ELF-1 (cell line): Measurements from ENCODE around the gene SERPINA7.
"Not testable (repeated sequence)": the region's sequence is repeated elsewhere in the genome, so short reads cannot be mapped to it uniquely, and the experiment has no call there.

ENCODE experiments used
- DNase-seq: peaks from one replicate; pipeline ENCODE4 v3.0.0-alpha.2; 2016; ENCODE audit warnings: low read depth, low spot score

The SERPINA7 gene

DNA sequence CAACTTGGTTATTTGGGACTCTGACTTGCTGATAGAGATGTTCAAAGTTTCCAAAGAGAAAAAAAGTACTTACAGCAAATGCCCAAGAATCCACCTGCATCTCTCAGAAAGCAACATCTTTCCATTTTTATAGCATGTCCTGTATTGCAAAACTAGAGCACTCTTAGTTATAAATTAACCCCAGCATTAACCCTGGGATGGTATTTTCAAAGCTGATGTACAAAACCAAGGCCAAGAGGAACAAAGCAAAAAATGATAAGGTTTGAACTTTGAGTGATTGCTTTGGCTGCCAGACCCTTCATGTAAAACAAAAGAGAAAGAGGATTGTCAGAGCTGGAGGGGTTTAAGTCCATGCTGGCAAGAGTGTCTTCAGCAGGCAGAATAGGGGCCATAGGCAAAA, at the start of gene SERPINA7:
Gene SERPINA7 (minus strand): TSS at position 103 of the 400 bp plus-strand sequence. CDS start 1,669 bp downstream, outside the sequence.
- DNase-seq = no peak

DNA sequence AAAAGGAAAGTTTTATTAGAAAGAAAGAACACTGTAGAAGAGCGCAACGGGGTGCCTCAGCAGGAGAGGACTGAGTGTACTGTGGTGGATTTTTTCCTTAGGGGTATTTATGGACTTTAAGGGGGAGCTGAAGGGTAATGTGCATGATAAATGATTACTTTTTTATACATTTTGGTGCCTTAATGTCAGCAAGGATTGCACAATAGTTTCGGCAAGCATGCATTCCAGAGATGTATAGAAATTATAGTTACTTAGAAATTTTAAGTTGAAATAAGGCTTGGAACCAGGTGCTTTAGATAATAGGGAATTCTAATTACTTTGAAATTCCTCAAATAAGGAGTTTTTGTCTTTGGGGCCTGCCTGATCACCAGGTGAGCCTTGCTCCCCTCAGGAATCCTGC, 30.5 kb upstream of the SERPINA7 start:
- DNase-seq = no peak

DNA sequence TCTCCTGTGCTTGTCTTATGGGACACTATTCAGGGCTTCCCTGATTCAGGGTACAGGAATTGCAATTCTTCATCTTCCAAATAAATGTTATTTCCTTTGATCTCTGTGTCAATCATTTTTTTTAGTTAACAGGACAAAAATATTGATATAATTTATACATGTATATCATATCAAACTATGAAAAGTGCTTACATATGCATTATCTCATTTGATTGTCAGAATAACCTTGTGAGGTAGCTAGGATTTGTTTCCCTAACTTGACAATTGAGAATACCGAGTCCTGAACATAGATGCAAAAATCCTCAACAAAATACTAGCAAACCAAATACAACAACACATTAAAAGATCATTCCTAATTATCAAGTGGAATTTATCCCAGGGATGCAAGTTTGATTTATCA, 11.5 kb upstream of the SERPINA7 start:
- DNase-seq = no peak

GRCh38 chrX:106042296-106042695, 3.8 kb upstream of the SERPINA7 start:
- no peak for DNase-seq

DNA sequence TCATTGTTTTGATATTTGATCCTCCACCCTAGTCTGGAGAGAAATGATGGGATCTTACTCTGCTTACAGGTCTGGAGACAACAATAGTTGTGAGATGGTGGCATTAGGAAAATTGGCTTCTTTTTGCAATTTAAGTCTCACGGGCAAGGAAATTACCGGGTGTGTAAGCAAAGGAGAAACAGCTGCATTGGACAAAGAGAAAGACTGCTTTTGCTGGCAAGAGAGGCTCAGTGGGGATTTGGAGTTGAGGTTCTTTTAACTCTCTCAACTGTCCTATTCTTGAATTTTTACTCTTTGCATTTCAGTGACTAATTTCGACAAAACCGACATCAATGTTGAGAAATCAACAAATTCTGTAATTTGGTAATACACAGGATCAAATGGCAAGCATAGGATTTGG, 2.3 kb upstream of the SERPINA7 start:
- DNase-seq = no peak

- DNase-seq = peak; percentile 22
These were observed 1.4 kb upstream of the SERPINA7 start for GRCh38 chrX:106039920-106040319.

- no peak for DNase-seq
These were observed 573 bp downstream of the SERPINA7 start for GRCh38 chrX:106037835-106038473.

- DNase-seq = no peak
These were observed 1.8 kb downstream of the SERPINA7 start for GRCh38 chrX:106036716-106037115.

- DNase-seq = no peak
These were observed 3.5 kb downstream of the SERPINA7 start for GRCh38 chrX:106035064-106035463.

DNA sequence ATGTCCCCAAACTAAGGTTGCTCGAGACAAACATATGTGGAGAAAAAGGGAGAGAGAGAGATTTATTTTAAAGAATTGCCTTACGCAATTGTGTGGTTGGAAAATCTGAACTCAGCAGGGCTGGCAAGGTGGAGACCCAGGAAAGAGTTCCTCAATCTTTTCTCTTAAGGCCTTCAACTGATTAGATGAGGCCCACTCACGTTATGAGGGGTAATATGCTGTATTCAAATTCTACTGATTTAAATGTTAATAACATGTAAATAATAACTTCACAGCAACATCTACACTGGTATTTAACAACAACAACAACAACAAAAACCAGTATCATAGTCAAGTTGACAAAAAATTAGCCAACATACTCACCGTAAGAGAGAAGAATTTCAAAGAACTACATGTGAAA, 14.6 kb downstream of the SERPINA7 start:
- DNase-seq = no peak

- no peak for DNase-seq
These were observed 16.3 kb downstream of the SERPINA7 start for GRCh38 chrX:106022238-106022637.

DNA sequence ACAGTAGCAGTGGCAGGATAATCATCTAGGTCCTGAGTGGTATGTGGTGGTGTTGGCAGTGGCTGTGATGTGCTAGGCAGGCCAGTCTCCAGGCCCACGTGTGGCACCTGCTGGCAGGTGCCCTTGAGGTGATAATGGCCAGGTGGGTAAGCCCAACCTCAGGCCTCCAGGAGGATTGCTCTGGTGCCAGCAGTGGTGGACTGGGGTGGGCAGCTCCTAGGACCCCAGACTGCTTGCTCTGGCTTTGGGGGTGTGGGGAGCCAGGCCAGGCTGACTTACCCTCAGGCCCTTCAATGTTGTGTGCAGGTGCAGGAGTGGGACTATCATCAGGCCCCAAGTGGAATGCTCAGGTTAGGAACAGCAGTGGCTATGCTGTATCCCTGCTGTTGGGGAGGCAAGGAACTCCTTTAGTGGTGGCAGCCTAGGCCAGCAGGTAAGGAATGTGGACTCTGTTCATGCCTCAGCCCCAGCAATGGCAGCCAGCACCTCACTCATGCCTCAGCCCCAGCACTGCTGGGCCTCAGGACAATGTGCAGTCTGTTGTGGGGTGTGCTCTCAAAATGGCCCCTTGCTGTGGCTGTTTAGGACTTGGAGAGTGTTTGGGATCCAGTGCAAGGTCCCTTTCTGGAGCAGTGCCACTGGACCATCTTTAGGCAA, 24.3 kb downstream of the SERPINA7 start:
- DNase-seq = no peak

GRCh38 chrX:106009145-106009544, 29.4 kb downstream of the SERPINA7 start:
- no peak for DNase-seq

- no peak for DNase-seq
These were observed 30.7 kb downstream of the SERPINA7 start for GRCh38 chrX:106007815-106008214.

GRCh38 chrX:106005684-106006083, 32.8 kb downstream of the SERPINA7 start:
- no peak for DNase-seq

GRCh38 chrX:106000609-106001008, 37.9 kb downstream of the SERPINA7 start:
- DNase-seq = not testable (repeated sequence)

DNA sequence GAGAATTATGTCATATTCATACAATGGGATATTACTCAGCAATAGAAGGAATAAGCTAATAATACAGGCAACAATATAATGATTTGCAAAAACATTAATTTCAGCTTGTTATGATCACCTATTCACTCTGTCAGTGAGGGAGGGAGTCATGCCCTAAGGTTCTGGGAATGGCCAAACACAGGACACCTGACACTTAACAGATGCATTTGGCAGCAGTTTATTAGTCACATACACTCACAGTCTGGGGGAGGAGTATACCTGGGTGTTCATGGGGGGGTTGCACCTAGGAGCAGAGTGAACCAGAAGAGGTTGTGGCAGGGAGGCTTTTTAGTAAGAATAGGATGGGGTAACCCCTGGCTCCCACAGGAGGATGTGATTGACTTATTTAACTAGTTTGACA, 38.3 kb downstream of the SERPINA7 start:
- no peak for DNase-seq

DNA sequence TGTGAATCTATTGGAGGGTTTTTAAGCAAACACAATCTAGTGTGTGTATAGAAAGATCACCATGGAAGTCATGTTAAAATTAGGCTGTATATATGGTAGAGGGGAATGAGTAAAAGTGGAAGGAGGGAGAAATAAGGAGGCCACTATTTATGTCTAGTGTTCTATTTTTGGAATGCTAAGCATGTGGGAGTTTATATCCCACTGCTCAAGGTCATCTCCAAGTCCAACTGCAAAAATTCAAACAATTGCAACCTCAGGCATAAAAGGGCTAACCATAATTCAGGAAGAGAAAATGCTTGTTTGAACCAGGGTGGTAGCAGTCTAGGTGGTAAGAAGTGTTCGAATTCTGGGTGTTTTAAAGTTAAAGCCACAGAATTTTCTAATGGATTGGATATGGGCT, 39.2 kb downstream of the SERPINA7 start:
- DNase-seq = no peak

DNA sequence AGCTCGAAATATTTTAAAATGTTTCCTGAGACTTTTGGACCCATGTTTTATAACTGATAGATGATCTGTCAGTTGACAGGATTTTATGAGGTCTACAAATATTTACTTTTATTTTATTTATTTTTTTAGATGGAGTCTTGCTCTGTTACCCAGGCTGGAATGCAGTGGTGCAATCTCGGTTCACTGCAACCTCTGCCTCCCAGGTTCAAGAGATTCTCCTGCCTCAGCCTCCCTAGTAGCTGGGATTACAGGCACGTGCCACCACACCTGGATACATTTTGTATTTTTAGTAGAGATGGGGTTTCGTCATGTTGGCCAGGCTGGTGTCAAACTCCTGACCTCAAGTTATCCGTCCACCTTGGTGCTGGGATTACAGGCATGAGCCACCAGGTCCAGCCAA, 50.0 kb downstream of the SERPINA7 start:
- DNase-seq = not testable (repeated sequence)
